Measurements from ENCODE around the gene BAG1. TPM values are rescaled to one million over a fixed set of nuclear protein-coding genes. Genes with fewer than 3 reads are reported as not detected.

BAG1 gene
- total RNA-seq, 4 donors from 2014 or later: 39.7 to 143 (median 59.4) TPM

GRCh38 chr9:33294670-33295432 lies 30.3 kb upstream of the BAG1 start:
- TF ChIP-seq CTCF (IDR thresholded peaks at IDR 0.05): no peak
- no peak for TF ChIP-seq POLR2A (IDR thresholded peaks at IDR 0.05)
- Histone ChIP-seq H3K4me1 (peaks cover 6 to 14% of the 10 kb centered on the region in 2 donors), H3K36me3 (no peaks in the 10 kb centered on the region), H3K27ac (no peak overlapping the region), H3K4me3 (no peak overlapping the region), H3K9me3 (no peaks in the 10 kb centered on the region), H3K27me3 (no peaks in the 10 kb centered on the region)
- intact Hi-C loops (cut with DNase I; ENCODE audit: low total_unique reads): no loop called here
- no peak for DNase-seq

- no peaks in the 10 kb centered on the region for H3K9me3 ChIP-seq
- intact Hi-C loops (cut with DNase I; ENCODE audit: low total_unique reads): no loop called here
- H3K27me3 ChIP-seq: no peaks in the 10 kb centered on the region
- no peak overlapping the region for H3K27ac ChIP-seq
- TF ChIP-seq CTCF (IDR thresholded peaks at IDR 0.05): no peak
- TF ChIP-seq POLR2A (IDR thresholded peaks at IDR 0.05): no peak
- no peaks in the 10 kb centered on the region for H3K36me3 ChIP-seq
- H3K4me3 ChIP-seq: no peak overlapping the region
- peaks cover 6 to 14% of the 10 kb centered on the region in 2 donors for H3K4me1 ChIP-seq
- DNase-seq: no peak
Observed at GRCh38 chr9:33293782-33294181, 29.3 kb upstream of the BAG1 start.

GRCh38 chr9:33291901-33292300 lies 27.4 kb upstream of the BAG1 start:
- Histone ChIP-seq H3K36me3 (no peaks in the 10 kb centered on the region), H3K9me3 (no peaks in the 10 kb centered on the region), H3K27ac (no peak overlapping the region), H3K4me1 (peaks cover 6 to 14% of the 10 kb centered on the region in 2 donors), H3K27me3 (no peaks in the 10 kb centered on the region), H3K4me3 (no peak overlapping the region)
- TF ChIP-seq POLR2A (IDR thresholded peaks at IDR 0.05): no peak
- TF ChIP-seq CTCF (IDR thresholded peaks at IDR 0.05): no peak
- intact Hi-C loops (cut with DNase I; ENCODE audit: low total_unique reads): no loop called here
- DNase-seq: no peak

GRCh38 chr9:33291031-33291397 lies 26.5 kb upstream of the BAG1 start:
- H3K4me3 ChIP-seq: peak overlapping the region; percentile 94 to 96
- H3K27me3 ChIP-seq: no peaks in the 10 kb centered on the region
- H3K4me1 ChIP-seq: peaks cover 6 to 9% of the 10 kb centered on the region in 2 donors
- peak overlapping the region; percentile 92 to 95 for H3K27ac ChIP-seq
- no peaks in the 10 kb centered on the region for H3K36me3 ChIP-seq
- no peaks in the 10 kb centered on the region for H3K9me3 ChIP-seq
- no peak for DNase-seq
- intact Hi-C loops (cut with DNase I; ENCODE audit: low total_unique reads): no loop called here
- TF ChIP-seq CTCF (IDR thresholded peaks at IDR 0.05) (no peak), POLR2A (IDR thresholded peaks at IDR 0.05) (no peak)

GRCh38 chr9:33290247-33291030 lies 25.9 kb upstream of the BAG1 start, which contains the start of gene NFX1:
NFX1 (plus strand) TSS chr9:33290516; CDS start chr9:33290573, 57 bp downstream.
- peaks cover 4 to 9% of the 10 kb centered on the region in 2 donors for H3K4me1 ChIP-seq
- H3K9me3 ChIP-seq: no peaks in the 10 kb centered on the region
- TF ChIP-seq CTCF (IDR thresholded peaks at IDR 0.05) (peak in 1 of 4 experiments; percentile 3), POLR2A (IDR thresholded peaks at IDR 0.05) (peak; percentile 91 to 92)
- peak; percentile 98 for DNase-seq
- H3K36me3 ChIP-seq: no peaks in the 10 kb centered on the region
- H3K27ac ChIP-seq: peak within 1 kb of the TSS; percentile 92 to 95
- peak within 1 kb of the TSS; percentile 94 to 96 for H3K4me3 ChIP-seq
- H3K27me3 ChIP-seq: no peaks in the 10 kb centered on the region
- intact Hi-C loops (cut with DNase I; ENCODE audit: low total_unique reads): no loop called here

Measured in uterus (tissue), 4 donors.